Activated gamma-delta T cell treated with Interleukin-2 at 50 U/mL for 16 hours (primary cell): ENCODE data around the gene PDGFRA.

Experiments used
- DNase-seq: peaks from one replicate; pipeline ENCODE4 v3.0.0-alpha.2; 2020

The PDGFRA gene

GRCh38 chr4:54265366-54265765 lies 36.3 kb downstream of the PDGFRA start:
- no peak for DNase-seq

GRCh38 chr4:54268151-54268550 lies 39.1 kb downstream of the PDGFRA start:
- DNase-seq = no peak

GRCh38 chr4:54271464-54271863 lies 42.4 kb downstream of the PDGFRA start:
- DNase-seq = no peak

GRCh38 chr4:54272051-54272450 lies 43.0 kb downstream of the PDGFRA start:
- no peak for DNase-seq

GRCh38 chr4:54274264-54274663 lies 45.2 kb downstream of the PDGFRA start:
- DNase-seq = no peak

- no peak for DNase-seq
Measured at GRCh38 chr4:54274795-54275665, 45.9 kb downstream of the PDGFRA start.

- DNase-seq = no peak
Measured at GRCh38 chr4:54276641-54277430, 47.7 kb downstream of the PDGFRA start.

- DNase-seq = no peak
Measured at GRCh38 chr4:54277691-54278090, 48.6 kb downstream of the PDGFRA start.

- no peak for DNase-seq
Measured at GRCh38 chr4:54278216-54278615, 49.1 kb downstream of the PDGFRA start.

- DNase-seq = no peak
Measured at GRCh38 chr4:54281054-54281766, 52.1 kb downstream of the PDGFRA start.

GRCh38 chr4:54282837-54283236 lies 53.7 kb downstream of the PDGFRA start:
- DNase-seq = no peak

- no peak for DNase-seq
Measured at GRCh38 chr4:54289316-54289715, 60.2 kb downstream of the PDGFRA start.

GRCh38 chr4:54290980-54291379 lies 61.9 kb downstream of the PDGFRA start:
- no peak for DNase-seq

GRCh38 chr4:54296548-54297203 lies 67.6 kb downstream of the PDGFRA start:
- no peak for DNase-seq

- no peak for DNase-seq
Measured at GRCh38 chr4:54308110-54308509, 79.0 kb downstream of the PDGFRA start.

GRCh38 chr4:54315561-54316538 lies 86.8 kb downstream of the PDGFRA start:
- DNase-seq = no peak

- DNase-seq = no peak
Measured at GRCh38 chr4:54317690-54318089, 88.6 kb downstream of the PDGFRA start.

GRCh38 chr4:54318904-54319303 lies 89.8 kb downstream of the PDGFRA start:
- no peak for DNase-seq

- DNase-seq = no peak
Measured at GRCh38 chr4:54320826-54321685, 92.0 kb downstream of the PDGFRA start.

- DNase-seq = peak; percentile 40
Measured at GRCh38 chr4:54322818-54323417, 93.8 kb downstream of the PDGFRA start.
